H1 (cell line): ENCODE measurements around the gene SLC5A10. TPM values are rescaled to one million over a fixed set of nuclear protein-coding genes. Genes with fewer than 3 reads are reported as not detected.

ENCODE experiments used
- ASH2L ChIP-seq: fragments of 200-600, 300-600 bp; sonication (generic); IDR thresholded peaks from one replicate; pipeline ENCODE4 v1.7.1; 2017; ENCODE audit warnings: low read length
- CTBP2 ChIP-seq: IDR thresholded peaks from 2 replicates; pipeline ENCODE4 v1.7.0; 2011; ENCODE audit warnings: borderline replicate concordance, mild to moderate bottlenecking, moderate library complexity, mixed read lengths, low read length; ENCODE audit not compliant: insufficient read depth, insufficient read length
- CTCF ChIP-seq, 3 experiments: IDR thresholded peaks; 1 replicate in 2 of 3; 2 replicates in 1 of 3; pipeline versions ENCODE4 v1.5.1 to v1.6.1; 2011; ENCODE audit warnings: low read length in 3 of 3, mild to moderate bottlenecking in 3 of 3, inconsistent platforms in 2 of 3, low read depth in 1 of 3, moderate library complexity in 1 of 3; ENCODE audit not compliant: insufficient read depth in 1 of 3; ENCODE audit errors: control extremely low read depth in 1 of 3
- EZH2 ChIP-seq: fragments of 200-600 bp; sonication (generic); IDR thresholded peaks from 2 replicates; pipeline ENCODE4 v1.7.1; 2012; ENCODE audit warnings: low read depth, mild to moderate bottlenecking, moderate library complexity, low read length, inconsistent platforms; ENCODE audit not compliant: severe bottlenecking
- JUN ChIP-seq: IDR thresholded peaks from 2 replicates; pipeline ENCODE4 v1.6.1; 2011; ENCODE audit warnings: low read depth, mild to moderate bottlenecking, improper control_type of control experiment, low read length
- KDM5A ChIP-seq: fragments of 200-600 bp; IDR thresholded peaks from 2 replicates; pipeline ENCODE4 v1.7.1; 2012; ENCODE audit warnings: mild to moderate bottlenecking, low read length, inconsistent platforms, mixed read lengths
- RNF2 ChIP-seq: fragments of 200-900, 300-1000 bp; sonication (generic); IDR thresholded peaks from 2 replicates; pipeline ENCODE4 v1.7.1; 2016; ENCODE audit warnings: borderline replicate concordance, low read depth, mild to moderate bottlenecking, antibody characterized with exemption, low read length; ENCODE audit not compliant: poor library complexity, severe bottlenecking; ENCODE audit errors: missing control alignments
- SP1 ChIP-seq: IDR thresholded peaks from 2 replicates; pipeline ENCODE4 v1.6.1; 2011; ENCODE audit warnings: low read depth, low read length
- SUZ12 ChIP-seq: fragments of 200-600 bp; sonication (generic); IDR thresholded peaks from 2 replicates; pipeline ENCODE4 v1.6.1; 2012; ENCODE audit warnings: mild to moderate bottlenecking, inconsistent platforms, low read length, moderate library complexity, mixed read lengths
- TAF1 ChIP-seq: IDR thresholded peaks from 2 replicates; pipeline ENCODE4 v1.6.1; 2011; ENCODE audit warnings: mild to moderate bottlenecking, low read depth, low read length
- polyA plus RNA-seq, 7 experiments: library from polyadenylated mRNA; depleted of rRNA in 3 of 7; stranded (reverse) in 5 of 7; unstranded in 2 of 7; fragments of >200 nt in 5 of 7; fragments of 200-250 nt in 2 of 7; gene quantifications; 1 replicate in 5 of 7; 2 replicates in 1 of 7; 4 replicates in 1 of 7; pipeline versions ENCODE4 v1.2.1 to v1.2.3, GENCODE V29; 2011 to 2013; ENCODE audit warnings: missing spikeins in 2 of 7, mixed read lengths in 2 of 7
- total RNA-seq: library from RNA; stranded (reverse); fragmentation: NEBNext Ultra II Directional; extraction: Animal tissue kit (Norgen Biotek cat#: 25700); gene quantifications from 2 replicates; pipeline ENCODE4 v1.2.1, GENCODE V29; 2021

SLC5A10 gene
- total and polyA plus RNA-seq, 2 of the 8 experiments (the other 6 are each of a cell fraction or from before 2014, with no cell fraction given): 0.05 to 0.11 TPM

GRCh38 chr17:18932360-18933055, 19.5 kb upstream of the SLC5A10 start (continued):
- TF ChIP-seq CTCF (IDR thresholded peaks at IDR 0.05; ENCODE audit: control extremely low read depth in 1 of 3, insufficient read depth in 1 of 3, low read depth in 1 of 3, low read length in 3 of 3): no peak
- no peak for TF ChIP-seq SUZ12
- TF ChIP-seq RNF2: no peak
- no peak for TF ChIP-seq KDM5A
- no peak for TF ChIP-seq ASH2L
- TF ChIP-seq SP1: no peak
- no peak for TF ChIP-seq EZH2
- TF ChIP-seq CTBP2: no peak
- no peak for TF ChIP-seq TAF1
- TF ChIP-seq JUN: no peak
- TF ChIP-seq, all 59 proteins: peak for 0
